ENCODE results near the gene GHRHR. TPM values are rescaled to one million over a fixed set of nuclear protein-coding genes. Genes with fewer than 3 reads are reported as not detected.

The GHRHR gene
- total RNA-seq, 1 donor from 2014 or later, result not detected

DNA sequence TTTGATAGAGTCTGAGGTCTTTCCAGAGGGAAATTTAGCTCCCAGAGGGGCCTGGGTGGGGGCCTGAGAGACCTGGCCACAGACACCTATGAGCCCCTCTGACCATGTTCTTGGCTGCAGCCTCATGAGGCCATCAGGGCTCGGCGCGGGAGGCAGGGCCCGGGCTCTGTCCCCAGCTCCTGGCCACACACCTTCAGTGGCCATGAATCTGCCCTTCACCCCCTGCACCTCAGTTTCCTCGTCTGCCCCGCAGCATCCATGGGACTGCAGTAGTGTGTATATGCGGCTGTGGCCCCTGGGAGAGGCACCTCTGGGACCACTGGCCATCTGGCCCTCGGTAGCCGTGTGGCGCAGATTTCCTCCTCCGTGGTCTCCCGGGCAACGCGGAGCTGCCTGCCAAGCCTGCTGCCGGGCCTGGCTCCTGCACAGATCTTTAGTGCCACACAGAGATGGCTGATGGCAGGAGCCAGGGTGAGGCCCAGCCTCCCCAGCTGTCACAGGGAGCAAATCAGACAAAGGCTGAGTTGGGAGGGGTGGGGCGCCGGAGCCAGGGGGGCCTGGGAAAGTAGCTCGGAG, 64.8 kb downstream of the GHRHR start:
- Mint-ChIP-seq H3K4me3 (ENCODE audit: low read depth) (no peak overlapping the region), H3K27me3 (peaks cover 34% of the 10 kb centered on the region), H3K27ac (no peak overlapping the region), H3K4me1 (ENCODE audit: low read depth) (peaks cover 1% of the 10 kb centered on the region), H3K9me3 (ENCODE audit: low read depth) (no peaks in the 10 kb centered on the region), H3K36me3 (ENCODE audit: insufficient read depth) (no peaks in the 10 kb centered on the region)
- DNase-seq (ENCODE audit: low spot score, unreplicated experiment), result no peak
- TF ChIP-seq, protein P1, sequence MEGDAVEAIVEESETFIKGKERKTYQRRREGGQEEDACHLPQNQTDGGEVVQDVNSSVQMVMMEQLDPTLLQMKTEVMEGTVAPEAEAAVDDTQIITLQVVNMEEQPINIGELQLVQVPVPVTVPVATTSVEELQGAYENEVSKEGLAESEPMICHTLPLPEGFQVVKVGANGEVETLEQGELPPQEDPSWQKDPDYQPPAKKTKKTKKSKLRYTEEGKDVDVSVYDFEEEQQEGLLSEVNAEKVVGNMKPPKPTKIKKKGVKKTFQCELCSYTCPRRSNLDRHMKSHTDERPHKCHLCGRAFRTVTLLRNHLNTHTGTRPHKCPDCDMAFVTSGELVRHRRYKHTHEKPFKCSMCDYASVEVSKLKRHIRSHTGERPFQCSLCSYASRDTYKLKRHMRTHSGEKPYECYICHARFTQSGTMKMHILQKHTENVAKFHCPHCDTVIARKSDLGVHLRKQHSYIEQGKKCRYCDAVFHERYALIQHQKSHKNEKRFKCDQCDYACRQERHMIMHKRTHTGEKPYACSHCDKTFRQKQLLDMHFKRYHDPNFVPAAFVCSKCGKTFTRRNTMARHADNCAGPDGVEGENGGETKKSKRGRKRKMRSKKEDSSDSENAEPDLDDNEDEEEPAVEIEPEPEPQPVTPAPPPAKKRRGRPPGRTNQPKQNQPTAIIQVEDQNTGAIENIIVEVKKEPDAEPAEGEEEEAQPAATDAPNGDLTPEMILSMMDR (IDR thresholded peaks at IDR 0.05; ENCODE audit: unreplicated experiment), result no peak

Other genes starting within 250 kb of the GHRHR start
- 2.7 and 2.9 TPM in 2 replicates for gene INMT, start 211.8 kb upstream of the GHRHR start, total RNA-seq
- gene MINDY4, start 192.5 kb upstream of the GHRHR start, total RNA-seq, result 14.3 and 15.5 TPM in 2 replicates
- 1.3 and 1.4 TPM in 2 replicates for gene AQP1, start 52.1 kb upstream of the GHRHR start, total RNA-seq
- 0.07 TPM in 1 of 2 replicates, not detected in the other for gene ADCYAP1R1, start 88.4 kb downstream of the GHRHR start, total RNA-seq

Measured in progenitor cell of endocrine pancreas (in vitro differentiated cells).